Neural cell (in vitro differentiated cells): Measurements from ENCODE around the gene RAB11FIP2. TPM values are rescaled to one million over a fixed set of nuclear protein-coding genes. Genes with fewer than 3 reads are reported as not detected.

Experiments used
- H2AFZ ChIP-seq: fragments of 200-600, 300-800 bp; sonication (generic), shearing (Covaris generic); 2 replicates; pipeline ENCODE4 v1.6.0; 2014; ENCODE audit warnings: low read depth, mild to moderate bottlenecking, antibody characterized with exemption, low read length, moderate library complexity
- H3F3A ChIP-seq: fragments of 200-600 bp; shearing (Covaris generic); 2 replicates; pipeline ENCODE4 v1.6.1; 2016; ENCODE audit warnings: mild to moderate bottlenecking, moderate library complexity, mixed read lengths, antibody characterized with exemption, low read length; ENCODE audit not compliant: insufficient read depth, poor library complexity, severe bottlenecking
- H3K27ac ChIP-seq: fragments of 200-600, 300-800 bp; sonication (generic), shearing (Covaris generic); 2 replicates; pipeline ENCODE4 v1.5.1; 2014; ENCODE audit warnings: mild to moderate bottlenecking, low read length, moderate library complexity
- H3K27me3 ChIP-seq: fragments of 300-800, 200-600 bp; sonication (generic), shearing (Covaris generic); 2 replicates; pipeline ENCODE4 v1.6.0; 2014; ENCODE audit warnings: mild to moderate bottlenecking, low read depth, low read length, moderate library complexity; ENCODE audit not compliant: insufficient read depth
- H3K36me3 ChIP-seq: fragments of 300-800, 200-600 bp; sonication (generic), shearing (Covaris generic); 2 replicates; pipeline ENCODE4 v1.5.1; 2014; ENCODE audit warnings: mild to moderate bottlenecking, antibody characterized with exemption, low read length, moderate library complexity; ENCODE audit not compliant: insufficient read depth
- H3K4me2 ChIP-seq: fragments of 300-800, 200-600 bp; sonication (generic), shearing (Covaris generic); 2 replicates; pipeline ENCODE4 v1.6.0; 2014; ENCODE audit warnings: mild to moderate bottlenecking, low read length
- H3K4me3 ChIP-seq: fragments of 300-800, 200-600 bp; sonication (generic), shearing (Covaris generic); 2 replicates; pipeline ENCODE4 v1.5.1; 2014; ENCODE audit warnings: mild to moderate bottlenecking, low read length, moderate library complexity
- H3K79me2 ChIP-seq: fragments of 200-600 bp; shearing (Covaris generic); replicated peaks from 2 replicates; pipeline ENCODE4 v1.6.0; 2014; ENCODE audit warnings: mild to moderate bottlenecking, low read length, moderate library complexity; ENCODE audit not compliant: insufficient read depth
- H3K9ac ChIP-seq: fragments of 300-800, 200-600 bp; sonication (generic), shearing (Covaris generic); 2 replicates; pipeline ENCODE4 v1.6.1; 2016; ENCODE audit warnings: mild to moderate bottlenecking, low read length, mixed read lengths
- H3K9me2 ChIP-seq: fragments of 200-600 bp; shearing (Covaris generic); 2 replicates; pipeline ENCODE4 v1.6.1; 2016; ENCODE audit warnings: mild to moderate bottlenecking, low read length, mixed read lengths; ENCODE audit not compliant: insufficient read depth
- H3K9me3 ChIP-seq: fragments of 200-600, 300-800 bp; sonication (generic), shearing (Covaris generic); 2 replicates; pipeline ENCODE4 v1.6.1; 2016; ENCODE audit warnings: mild to moderate bottlenecking, mixed run types, low read length, moderate library complexity, mixed read lengths
- H4K20me1 ChIP-seq: fragments of 200-600 bp; shearing (Covaris generic); 2 replicates; pipeline ENCODE4 v1.6.1; 2016; ENCODE audit warnings: mild to moderate bottlenecking, mixed run types; ENCODE audit not compliant: insufficient read depth
- EP300 ChIP-seq: fragments of 450-650 bp; conservative IDR thresholded peaks from 2 replicates; pipeline ENCODE4 v1.6.1; 2014; ENCODE audit warnings: antibody characterized with exemption, mild to moderate bottlenecking, moderate library complexity; ENCODE audit not compliant: poor library complexity, severe bottlenecking
- EZH2 ChIP-seq: fragments of 200-600, 300-800 bp; shearing (Covaris generic), sonication (generic); IDR thresholded peaks from 2 replicates; pipeline ENCODE4 v1.6.1; 2014; ENCODE audit warnings: antibody characterized with exemption, low read length, borderline replicate concordance, mild to moderate bottlenecking; ENCODE audit not compliant: insufficient read depth, poor library complexity, severe bottlenecking
- MXI1 ChIP-seq: fragments of 450-650 bp; conservative IDR thresholded peaks from 2 replicates; pipeline ENCODE4 v1.6.1; 2014; ENCODE audit warnings: antibody characterized with exemption, mild to moderate bottlenecking; ENCODE audit not compliant: poor library complexity, severe bottlenecking
- POLR2AphosphoS5 ChIP-seq: IDR thresholded peaks from 2 replicates; pipeline ENCODE4 v1.6.1; 2012
- RAD21 ChIP-seq: fragments of 450-650 bp; conservative IDR thresholded peaks from 2 replicates; pipeline ENCODE4 v1.6.1; 2014; ENCODE audit warnings: antibody characterized with exemption, mild to moderate bottlenecking, moderate library complexity
- SMC3 ChIP-seq: fragments of 450-650 bp; conservative IDR thresholded peaks from 2 replicates; pipeline ENCODE4 v1.6.1; 2014; ENCODE audit warnings: antibody characterized with exemption, mild to moderate bottlenecking, moderate library complexity; ENCODE audit not compliant: poor library complexity
- TAF1 ChIP-seq: IDR thresholded peaks from 2 replicates; pipeline ENCODE4 v1.6.1; 2012; ENCODE audit warnings: low read depth
- polyA plus RNA-seq: library from polyadenylated mRNA; depleted of rRNA; stranded (reverse); fragments of >200 nt; gene quantifications from 2 replicates; pipeline ENCODE4 v1.2.3, GENCODE V29; 2014
- TF ChIP-seq, protein P1 (sequence below): IDR thresholded peaks from 2 replicates; pipeline ENCODE4 v1.6.1; 2012; ENCODE audit warnings: borderline replicate concordance
- TF ChIP-seq, protein P2 (sequence below): fragments of 450-650 bp; IDR thresholded peaks from 2 replicates; pipeline ENCODE4 v1.5.1; 2014; ENCODE audit warnings: antibody characterized with exemption, mild to moderate bottlenecking, moderate library complexity; ENCODE audit not compliant: poor library complexity, severe bottlenecking

RAB11FIP2 gene
- polyA plus RNA-seq, 1 donor from 2014 or later = 26.3 TPM

DNA sequence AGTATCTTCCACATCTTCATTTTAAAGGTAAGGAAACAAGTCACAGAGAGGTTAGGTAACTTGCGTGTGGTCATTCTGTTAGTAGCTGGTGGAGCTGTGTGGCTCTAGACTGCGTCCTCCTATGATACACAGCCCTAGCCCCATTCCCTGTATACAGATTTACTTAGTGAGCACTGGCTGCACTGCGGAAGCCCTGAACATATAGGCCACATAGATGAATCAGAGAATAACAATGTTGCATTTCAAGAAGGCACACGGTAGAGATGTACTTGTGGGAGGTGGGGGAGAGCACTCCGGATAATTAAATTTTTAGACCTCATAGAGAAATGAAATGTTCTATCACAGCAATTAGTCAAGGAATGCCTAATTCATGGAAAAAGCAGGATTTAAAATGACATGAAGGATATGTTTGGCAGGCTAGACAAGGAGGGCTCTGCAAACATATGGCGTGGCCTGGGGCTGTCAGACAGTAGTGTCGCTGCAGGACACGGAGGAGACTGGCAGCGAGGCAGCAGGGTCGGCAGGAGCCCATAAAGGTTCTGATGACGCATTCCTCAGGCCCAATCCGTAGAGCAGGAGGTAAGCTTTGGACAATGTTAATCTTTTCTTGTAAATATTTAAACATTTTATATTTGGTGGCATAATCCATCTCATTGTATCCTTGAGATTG lies 29.5 kb downstream of the RAB11FIP2 start:
- no peak overlapping the region for H3K27ac ChIP-seq
- no peaks in the 10 kb centered on the region for H3K36me3 ChIP-seq
- no peaks in the 10 kb centered on the region for H3K9me2 ChIP-seq
- peaks cover 4% of the 10 kb centered on the region for H3F3A ChIP-seq
- no peaks in the 10 kb centered on the region for H3K9me3 ChIP-seq
- no peaks in the 10 kb centered on the region for H3K27me3 ChIP-seq
- H3K9ac ChIP-seq = no peak overlapping the region
- no peak overlapping the region for H2AFZ ChIP-seq
- H3K79me2 ChIP-seq = no peaks in the 10 kb centered on the region
- TF ChIP-seq MXI1 (no peak), EP300 (no peak), TAF1 (no peak), EZH2 (no peak), RAD21 (no peak), SMC3 (no peak)
- TF ChIP-seq, protein P1, sequence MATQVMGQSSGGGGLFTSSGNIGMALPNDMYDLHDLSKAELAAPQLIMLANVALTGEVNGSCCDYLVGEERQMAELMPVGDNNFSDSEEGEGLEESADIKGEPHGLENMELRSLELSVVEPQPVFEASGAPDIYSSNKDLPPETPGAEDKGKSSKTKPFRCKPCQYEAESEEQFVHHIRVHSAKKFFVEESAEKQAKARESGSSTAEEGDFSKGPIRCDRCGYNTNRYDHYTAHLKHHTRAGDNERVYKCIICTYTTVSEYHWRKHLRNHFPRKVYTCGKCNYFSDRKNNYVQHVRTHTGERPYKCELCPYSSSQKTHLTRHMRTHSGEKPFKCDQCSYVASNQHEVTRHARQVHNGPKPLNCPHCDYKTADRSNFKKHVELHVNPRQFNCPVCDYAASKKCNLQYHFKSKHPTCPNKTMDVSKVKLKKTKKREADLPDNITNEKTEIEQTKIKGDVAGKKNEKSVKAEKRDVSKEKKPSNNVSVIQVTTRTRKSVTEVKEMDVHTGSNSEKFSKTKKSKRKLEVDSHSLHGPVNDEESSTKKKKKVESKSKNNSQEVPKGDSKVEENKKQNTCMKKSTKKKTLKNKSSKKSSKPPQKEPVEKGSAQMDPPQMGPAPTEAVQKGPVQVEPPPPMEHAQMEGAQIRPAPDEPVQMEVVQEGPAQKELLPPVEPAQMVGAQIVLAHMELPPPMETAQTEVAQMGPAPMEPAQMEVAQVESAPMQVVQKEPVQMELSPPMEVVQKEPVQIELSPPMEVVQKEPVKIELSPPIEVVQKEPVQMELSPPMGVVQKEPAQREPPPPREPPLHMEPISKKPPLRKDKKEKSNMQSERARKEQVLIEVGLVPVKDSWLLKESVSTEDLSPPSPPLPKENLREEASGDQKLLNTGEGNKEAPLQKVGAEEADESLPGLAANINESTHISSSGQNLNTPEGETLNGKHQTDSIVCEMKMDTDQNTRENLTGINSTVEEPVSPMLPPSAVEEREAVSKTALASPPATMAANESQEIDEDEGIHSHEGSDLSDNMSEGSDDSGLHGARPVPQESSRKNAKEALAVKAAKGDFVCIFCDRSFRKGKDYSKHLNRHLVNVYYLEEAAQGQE = no peak
- no peaks in the 10 kb centered on the region for H4K20me1 ChIP-seq
- no peak overlapping the region for H3K4me2 ChIP-seq
- H3K4me3 ChIP-seq = peak overlapping the region; percentile 46

DNA sequence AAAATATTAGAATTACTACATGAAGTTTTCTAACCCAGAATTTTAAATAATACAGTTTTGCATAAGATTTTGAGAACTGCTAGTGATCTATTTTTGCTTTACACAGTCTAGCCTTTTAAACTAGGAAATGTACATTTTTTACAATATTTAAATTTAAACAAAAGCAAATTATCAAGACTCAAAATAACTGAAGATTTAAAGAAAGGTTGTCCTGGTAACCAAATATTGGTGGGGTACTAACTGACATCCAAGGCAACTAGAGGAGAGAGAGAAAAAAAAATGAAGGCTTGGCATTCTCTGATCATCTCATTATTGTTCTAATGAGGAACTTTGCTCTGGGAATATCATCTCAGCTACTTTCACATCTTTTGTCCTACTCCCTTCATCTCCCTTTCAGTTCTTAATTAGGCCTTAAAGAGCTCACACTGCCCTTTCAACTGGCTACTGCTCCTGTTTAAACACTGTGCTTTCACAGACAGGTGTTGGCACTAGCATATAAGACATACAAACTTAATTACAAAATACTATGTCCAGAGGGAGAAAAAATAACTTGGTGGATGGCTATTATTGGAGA lies 33.7 kb downstream of the RAB11FIP2 start:
- Histone ChIP-seq H3K4me3 (no peak overlapping the region), H3K27me3 (no peaks in the 10 kb centered on the region), H3K79me2 (no peaks in the 10 kb centered on the region), H3K9me2 (no peaks in the 10 kb centered on the region), H3F3A (peaks cover 4% of the 10 kb centered on the region), H3K4me2 (no peak overlapping the region), H3K27ac (no peak overlapping the region), H4K20me1 (no peaks in the 10 kb centered on the region), H3K36me3 (peaks cover 3% of the 10 kb centered on the region), H3K9ac (no peak overlapping the region), H3K9me3 (no peaks in the 10 kb centered on the region), H2AFZ (no peak overlapping the region)
- TF ChIP-seq RAD21 = no peak
- TF ChIP-seq, protein P2, sequence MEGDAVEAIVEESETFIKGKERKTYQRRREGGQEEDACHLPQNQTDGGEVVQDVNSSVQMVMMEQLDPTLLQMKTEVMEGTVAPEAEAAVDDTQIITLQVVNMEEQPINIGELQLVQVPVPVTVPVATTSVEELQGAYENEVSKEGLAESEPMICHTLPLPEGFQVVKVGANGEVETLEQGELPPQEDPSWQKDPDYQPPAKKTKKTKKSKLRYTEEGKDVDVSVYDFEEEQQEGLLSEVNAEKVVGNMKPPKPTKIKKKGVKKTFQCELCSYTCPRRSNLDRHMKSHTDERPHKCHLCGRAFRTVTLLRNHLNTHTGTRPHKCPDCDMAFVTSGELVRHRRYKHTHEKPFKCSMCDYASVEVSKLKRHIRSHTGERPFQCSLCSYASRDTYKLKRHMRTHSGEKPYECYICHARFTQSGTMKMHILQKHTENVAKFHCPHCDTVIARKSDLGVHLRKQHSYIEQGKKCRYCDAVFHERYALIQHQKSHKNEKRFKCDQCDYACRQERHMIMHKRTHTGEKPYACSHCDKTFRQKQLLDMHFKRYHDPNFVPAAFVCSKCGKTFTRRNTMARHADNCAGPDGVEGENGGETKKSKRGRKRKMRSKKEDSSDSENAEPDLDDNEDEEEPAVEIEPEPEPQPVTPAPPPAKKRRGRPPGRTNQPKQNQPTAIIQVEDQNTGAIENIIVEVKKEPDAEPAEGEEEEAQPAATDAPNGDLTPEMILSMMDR = no peak
- no peak for TF ChIP-seq TAF1
- no peak for TF ChIP-seq EZH2
- TF ChIP-seq SMC3 = no peak
- TF ChIP-seq EP300 = no peak
- TF ChIP-seq MXI1 = no peak
- TF ChIP-seq, protein P1 = no peak
- TF ChIP-seq POLR2AphosphoS5 = no peak
